Measurements from ENCODE around the gene CENPW. TPM values are rescaled to one million over a fixed set of nuclear protein-coding genes. Genes with fewer than 3 reads are reported as not detected.
A peak's percentile ranks its signal among the peaks of the same experiment; 100 is the strongest.

Gene CENPW
- total RNA-seq, 1 experiment from 2014 or later: 62.1 TPM

GRCh38 chr6:126308362-126308761 lies 31.6 kb upstream of the CENPW start:
- H3K27me3 ChIP-seq (ENCODE audit: control insufficient read depth, insufficient read depth, low read length): no peaks in the 10 kb centered on the region
- TF ChIP-seq TCF7L2 (IDR thresholded peaks at IDR 0.05; ENCODE audit: low read depth, low read length) (no peak), CTCF (IDR thresholded peaks at IDR 0.05) (no peak), REST (IDR thresholded peaks at IDR 0.05; ENCODE audit: insufficient read depth in 1 of 2, low read depth in 2 of 2, low read length in 1 of 2) (no peak), POLR2AphosphoS5 (IDR thresholded peaks at IDR 0.05; ENCODE audit: low read depth, low read length) (no peak), SIN3A (IDR thresholded peaks at IDR 0.05; ENCODE audit: borderline replicate concordance, insufficient read depth, low read depth, low read length) (no peak)
- intact Hi-C loops (cut with micrococcal nuclease; ENCODE audit: unreplicated experiment) (no loop called here), in situ Hi-C loops (cut with HindIII; ENCODE audit: low pct_unique_long_range_greater_than_20kb, low sequenced_read_pairs) (no loop called here)
- no peaks in the 10 kb centered on the region for H3K36me3 ChIP-seq (ENCODE audit: control insufficient read depth, insufficient read depth, low read length)
- DNase-seq (ENCODE audit: low read depth, low spot score) (no peak), ATAC-seq (no peak)
- no peak overlapping the region for H3K4me3 ChIP-seq (ENCODE audit: low read depth in 2 of 2, low read length in 2 of 2)
- POLR2A ChIA-PET: no interaction called here
- H3K9me3 ChIP-seq (ENCODE audit: control insufficient read depth, insufficient read depth, low read depth, low read length): no peaks in the 10 kb centered on the region
- no TSS peak for BruUV-seq (replicated peaks)
- H3K27ac ChIP-seq (ENCODE audit: low read length): no peak overlapping the region
- CTCF ChIA-PET: no interaction called here
- no peaks in the 10 kb centered on the region for H3K4me1 ChIP-seq (ENCODE audit: control insufficient read depth, insufficient read depth, low read length)

GRCh38 chr6:126312013-126312665 lies 27.8 kb upstream of the CENPW start:
- H3K27me3 ChIP-seq (ENCODE audit: control insufficient read depth, insufficient read depth, low read length): no peaks in the 10 kb centered on the region
- BruUV-seq (replicated peaks): no TSS peak
- H3K9me3 ChIP-seq (ENCODE audit: control insufficient read depth, insufficient read depth, low read depth, low read length): no peaks in the 10 kb centered on the region
- DNase-seq (ENCODE audit: low read depth, low spot score) (no peak), ATAC-seq (no peak; the same call in 1 of the 2 replicates)
- H3K4me3 ChIP-seq (ENCODE audit: low read depth in 2 of 2, low read length in 2 of 2): no peak overlapping the region
- ChIA-PET POLR2A (no interaction called here), CTCF (no interaction called here)
- in situ Hi-C loops (cut with HindIII; ENCODE audit: low pct_unique_long_range_greater_than_20kb, low sequenced_read_pairs) (no loop called here), intact Hi-C loops (cut with micrococcal nuclease; ENCODE audit: unreplicated experiment) (no loop called here)
- H3K4me1 ChIP-seq (ENCODE audit: control insufficient read depth, insufficient read depth, low read length): no peaks in the 10 kb centered on the region
- no peak overlapping the region for H3K27ac ChIP-seq (ENCODE audit: low read length)
- no peak for TF ChIP-seq TCF7L2 (IDR thresholded peaks at IDR 0.05; ENCODE audit: low read depth, low read length)
- TF ChIP-seq REST (IDR thresholded peaks at IDR 0.05; ENCODE audit: insufficient read depth in 1 of 2, low read depth in 2 of 2, low read length in 1 of 2): no peak
- TF ChIP-seq CTCF (IDR thresholded peaks at IDR 0.05): peak; percentile 31; the same call in 1 of the 2 replicates
- TF ChIP-seq SIN3A (IDR thresholded peaks at IDR 0.05; ENCODE audit: borderline replicate concordance, insufficient read depth, low read depth, low read length): no peak
- TF ChIP-seq POLR2AphosphoS5 (IDR thresholded peaks at IDR 0.05; ENCODE audit: low read depth, low read length): no peak
- H3K36me3 ChIP-seq (ENCODE audit: control insufficient read depth, insufficient read depth, low read length): no peaks in the 10 kb centered on the region
